Measurements from ENCODE around the gene SPINK4.

The SPINK4 gene

GRCh38 chr9:33234511-33235467, 5.2 kb upstream of the SPINK4 start:
- Histone ChIP-seq H3K27me3 (ENCODE audit: control insufficient read depth, low read length) (peaks cover 6% of the 10 kb centered on the region), H3K79me2 (ENCODE audit: control insufficient read depth, low read length) (no peaks in the 10 kb centered on the region), H3K9me3 (ENCODE audit: control insufficient read depth, insufficient read depth, low read length) (no peaks in the 10 kb centered on the region), H3K4me2 (ENCODE audit: low read length) (no peak overlapping the region), H3K36me3 (ENCODE audit: control insufficient read depth, low read length) (no peaks in the 10 kb centered on the region), H3K4me3 (ENCODE audit: low read length) (no peak overlapping the region), H3F3A (ENCODE audit: control insufficient read depth, insufficient read depth) (no peaks in the 10 kb centered on the region), H3K27ac (ENCODE audit: low read depth, low read length) (no peak overlapping the region), H3K9me2 (replicated peaks; ENCODE audit: control insufficient read depth, low read length) (no peaks in the 10 kb centered on the region), H3K4me1 (ENCODE audit: control insufficient read depth, low read length) (no peaks in the 10 kb centered on the region), H4K20me1 (ENCODE audit: control insufficient read depth, insufficient read depth, low read depth, low read length) (no peaks in the 10 kb centered on the region)
- TF ChIP-seq CTCF (IDR thresholded peaks at IDR 0.05; ENCODE audit: low read depth, low read length, poor library complexity, severe bottlenecking) (no peak), EZH2phosphoT487 (IDR thresholded peaks at IDR 0.05; ENCODE audit: borderline replicate concordance, low read length) (no peak)

- H3K27ac ChIP-seq (ENCODE audit: low read depth, low read length): no peak overlapping the region
- H3K4me1 ChIP-seq (ENCODE audit: control insufficient read depth, low read length): no peaks in the 10 kb centered on the region
- no peaks in the 10 kb centered on the region for H4K20me1 ChIP-seq (ENCODE audit: control insufficient read depth, insufficient read depth, low read depth, low read length)
- H3K36me3 ChIP-seq (ENCODE audit: control insufficient read depth, low read length): no peaks in the 10 kb centered on the region
- TF ChIP-seq CTCF (IDR thresholded peaks at IDR 0.05; ENCODE audit: low read depth, low read length, poor library complexity, severe bottlenecking): no peak
- TF ChIP-seq EZH2phosphoT487 (IDR thresholded peaks at IDR 0.05; ENCODE audit: borderline replicate concordance, low read length): no peak
- H3F3A ChIP-seq (ENCODE audit: control insufficient read depth, insufficient read depth): no peaks in the 10 kb centered on the region
- no peak overlapping the region for H3K4me3 ChIP-seq (ENCODE audit: low read length)
- no peaks in the 10 kb centered on the region for H3K79me2 ChIP-seq (ENCODE audit: control insufficient read depth, low read length)
- no peaks in the 10 kb centered on the region for H3K9me2 ChIP-seq (replicated peaks; ENCODE audit: control insufficient read depth, low read length)
- H3K27me3 ChIP-seq (ENCODE audit: control insufficient read depth, low read length): peaks cover 6% of the 10 kb centered on the region
- no peaks in the 10 kb centered on the region for H3K9me3 ChIP-seq (ENCODE audit: control insufficient read depth, insufficient read depth, low read length)
- H3K4me2 ChIP-seq (ENCODE audit: low read length): no peak overlapping the region
These were observed 3.4 kb upstream of the SPINK4 start for GRCh38 chr9:33236571-33236970.

DNA sequence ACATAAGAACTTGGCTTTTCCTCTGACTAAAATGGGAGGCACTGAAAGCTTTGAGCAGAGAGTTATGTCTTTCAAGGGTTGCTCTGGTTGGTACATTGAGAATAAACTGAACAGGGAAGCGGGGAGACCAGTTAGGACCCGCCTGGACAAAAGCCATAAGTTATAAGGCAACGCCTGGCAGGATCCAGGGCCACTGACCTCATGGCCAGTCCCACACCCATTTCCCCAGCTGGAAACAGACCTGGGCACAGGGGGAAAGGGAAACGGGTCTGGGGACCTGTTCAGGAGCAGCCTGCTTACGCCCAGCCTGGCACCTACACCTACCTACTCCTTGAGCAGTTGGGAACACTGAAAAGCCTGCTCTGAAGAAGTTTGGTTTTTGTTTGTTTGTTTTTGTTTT, 1.3 kb downstream of the SPINK4 start:
- no peak overlapping the region for H3K4me2 ChIP-seq (ENCODE audit: low read length)
- H3F3A ChIP-seq (ENCODE audit: control insufficient read depth, insufficient read depth): no peaks in the 10 kb centered on the region
- no peaks in the 10 kb centered on the region for H4K20me1 ChIP-seq (ENCODE audit: control insufficient read depth, insufficient read depth, low read depth, low read length)
- no peaks in the 10 kb centered on the region for H3K79me2 ChIP-seq (ENCODE audit: control insufficient read depth, low read length)
- no peak overlapping the region for H3K4me3 ChIP-seq (ENCODE audit: low read length)
- no peaks in the 10 kb centered on the region for H3K9me3 ChIP-seq (ENCODE audit: control insufficient read depth, insufficient read depth, low read length)
- peaks cover 6% of the 10 kb centered on the region for H3K27me3 ChIP-seq (ENCODE audit: control insufficient read depth, low read length)
- H3K36me3 ChIP-seq (ENCODE audit: control insufficient read depth, low read length): no peaks in the 10 kb centered on the region
- H3K4me1 ChIP-seq (ENCODE audit: control insufficient read depth, low read length): no peaks in the 10 kb centered on the region
- TF ChIP-seq CTCF (IDR thresholded peaks at IDR 0.05; ENCODE audit: low read depth, low read length, poor library complexity, severe bottlenecking) (no peak), EZH2phosphoT487 (IDR thresholded peaks at IDR 0.05; ENCODE audit: borderline replicate concordance, low read length) (no peak)
- no peak overlapping the region for H3K27ac ChIP-seq (ENCODE audit: low read depth, low read length)
- H3K9me2 ChIP-seq (replicated peaks; ENCODE audit: control insufficient read depth, low read length): no peaks in the 10 kb centered on the region

Data from DOHH2 (cell line).